ENCODE data around the gene SLC25A18.

The SLC25A18 gene

DNA sequence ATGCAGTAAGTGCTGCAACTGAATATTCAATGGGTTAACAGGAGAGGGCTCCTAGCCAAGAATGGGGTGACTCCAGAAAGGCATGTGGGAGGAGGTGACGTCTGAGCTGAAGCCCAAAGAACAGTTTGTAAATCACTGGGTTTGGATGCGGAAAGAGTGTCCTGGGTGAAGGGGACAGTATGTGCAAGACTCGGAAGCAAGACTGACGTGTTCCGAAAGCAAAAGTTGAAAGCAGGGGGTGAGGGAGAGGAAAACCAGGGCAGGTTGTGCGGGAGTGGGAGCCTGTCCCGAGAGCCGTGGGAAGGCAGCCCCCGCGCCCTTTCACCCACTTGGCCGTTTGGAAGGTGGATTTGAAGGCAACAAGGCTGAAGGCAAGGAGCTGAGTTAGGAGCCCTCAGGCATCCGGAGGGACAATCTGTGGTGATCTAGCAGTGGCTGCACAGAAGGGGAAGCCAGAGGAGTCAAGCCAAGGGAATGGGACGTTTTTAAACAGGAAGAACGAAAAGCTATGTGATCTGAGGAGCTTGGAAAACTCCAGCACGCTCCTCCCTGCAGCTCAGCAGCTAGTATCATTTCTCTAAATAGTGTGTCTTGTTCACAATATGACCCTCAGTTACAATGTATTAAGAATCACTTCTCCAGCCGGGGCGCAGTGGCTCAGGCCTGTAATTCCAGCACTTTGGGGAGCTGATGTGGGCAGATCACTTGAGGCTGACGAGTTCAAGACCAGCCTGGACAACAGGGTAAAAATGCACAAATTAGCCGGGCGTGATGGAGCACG lies 7.7 kb downstream of the SLC25A18 start:
- DNase-seq, result no peak

DNA sequence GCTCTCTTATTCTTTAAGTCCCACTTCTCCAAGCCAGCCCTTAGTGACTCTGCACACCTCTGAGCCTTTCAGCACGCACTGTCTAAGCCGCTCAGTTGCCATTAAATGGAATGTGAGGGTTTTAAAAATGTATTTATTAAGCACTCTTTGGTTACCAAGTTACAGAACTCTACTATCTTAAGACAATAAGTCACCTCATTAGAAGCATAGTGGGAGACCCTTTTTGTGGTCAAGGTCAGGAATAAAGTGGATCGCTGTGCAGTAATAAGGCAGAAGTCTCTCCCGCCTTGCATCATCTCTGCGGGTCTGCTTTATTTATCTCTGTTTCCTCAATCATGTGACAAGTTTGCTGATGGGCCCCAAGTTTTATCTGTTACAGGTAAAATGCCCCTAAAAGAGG lies 11.9 kb downstream of the SLC25A18 start:
- no peak for DNase-seq

DNA sequence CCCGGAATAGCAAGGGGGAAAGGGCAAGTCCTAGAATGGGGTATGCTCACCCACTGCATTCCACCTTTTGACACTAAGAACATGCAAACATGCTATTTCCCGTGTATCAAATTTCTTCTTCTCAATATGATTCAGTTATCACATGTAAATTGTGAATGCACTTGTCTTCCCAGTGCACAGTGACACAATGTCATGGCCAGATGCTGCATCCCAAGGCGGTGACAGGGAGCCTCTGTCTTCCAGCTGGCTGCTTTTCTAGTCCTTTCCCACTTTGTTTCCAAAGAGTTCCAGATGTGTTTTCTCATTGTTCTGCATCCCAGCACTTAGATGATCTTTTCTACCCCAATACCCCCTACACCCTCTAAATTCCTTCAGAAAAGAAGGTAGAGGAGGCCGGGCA lies 12.4 kb downstream of the SLC25A18 start:
- DNase-seq, result no peak

DNA sequence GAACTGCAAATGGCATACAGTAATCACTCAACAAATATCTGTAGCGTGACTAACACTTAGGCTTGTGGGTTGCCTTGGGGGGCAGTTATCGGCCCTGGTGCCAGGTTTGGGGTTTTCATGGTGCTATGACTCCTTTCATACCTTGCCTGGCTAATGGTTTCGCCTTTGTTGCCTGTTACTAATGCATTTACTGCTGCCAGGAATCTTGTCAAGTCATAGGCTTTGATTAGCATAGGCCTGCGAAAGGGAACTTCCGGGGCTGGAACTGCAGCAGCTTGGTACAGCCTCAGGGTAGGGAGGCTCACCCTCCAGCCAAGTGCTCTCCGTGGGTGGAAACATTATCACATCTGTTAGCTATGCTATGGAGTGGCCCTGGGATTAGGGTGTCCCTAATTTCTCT lies 13.2 kb downstream of the SLC25A18 start:
- DNase-seq, result no peak

DNA sequence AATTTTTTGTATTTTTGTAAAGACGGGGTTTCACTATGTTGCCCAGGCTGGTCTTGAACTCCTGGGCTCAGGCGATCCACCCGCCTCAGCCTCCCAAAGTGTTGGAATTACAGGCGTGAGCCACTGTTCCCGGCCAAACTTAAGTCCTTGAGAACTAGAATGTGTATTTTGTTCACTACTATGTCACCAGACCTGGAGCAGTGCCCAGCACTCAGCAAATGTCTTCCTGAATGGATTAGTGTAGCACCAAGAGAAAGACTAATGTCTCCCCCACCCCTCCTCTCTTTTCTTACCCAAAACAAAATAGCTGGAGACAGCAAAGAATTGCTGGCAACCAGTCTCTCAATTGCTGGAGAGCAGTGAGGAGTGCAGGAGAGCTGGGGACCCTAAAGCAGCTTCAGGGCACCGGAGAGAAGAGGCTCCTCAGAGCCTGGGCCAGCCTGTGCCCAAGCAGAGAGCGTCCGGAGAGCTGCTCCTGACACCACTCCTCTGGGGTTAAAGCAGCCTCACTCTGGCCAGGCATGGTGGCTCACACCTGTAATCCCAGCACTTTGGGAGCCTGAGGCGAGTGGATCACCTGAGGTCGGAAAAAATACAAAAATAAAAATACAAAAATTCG lies 14.9 kb downstream of the SLC25A18 start:
- no peak for DNase-seq

DNA sequence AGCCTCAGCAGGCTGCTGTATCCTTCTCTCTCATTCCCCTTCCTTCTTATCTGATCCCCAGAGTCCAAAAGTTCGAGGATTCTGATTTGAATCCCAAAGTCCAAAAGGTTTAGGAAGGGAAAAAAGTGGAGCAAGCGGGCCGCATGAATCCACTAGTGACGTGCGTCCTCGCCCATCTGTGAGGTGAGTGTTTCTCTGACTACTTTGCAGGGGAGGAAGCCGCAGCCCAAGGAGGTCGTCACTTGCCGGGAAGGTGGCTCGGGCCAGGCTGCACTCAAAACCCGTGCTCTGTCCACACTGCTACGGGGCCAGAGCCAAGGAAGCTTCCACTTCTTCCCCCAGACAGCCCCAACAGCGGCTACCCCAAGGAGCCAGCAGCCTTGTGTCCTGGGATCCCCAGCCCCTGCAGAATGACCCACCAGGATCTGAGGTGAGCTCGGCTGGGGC lies 16.3 kb downstream of the SLC25A18 start:
- no peak for DNase-seq

DNA sequence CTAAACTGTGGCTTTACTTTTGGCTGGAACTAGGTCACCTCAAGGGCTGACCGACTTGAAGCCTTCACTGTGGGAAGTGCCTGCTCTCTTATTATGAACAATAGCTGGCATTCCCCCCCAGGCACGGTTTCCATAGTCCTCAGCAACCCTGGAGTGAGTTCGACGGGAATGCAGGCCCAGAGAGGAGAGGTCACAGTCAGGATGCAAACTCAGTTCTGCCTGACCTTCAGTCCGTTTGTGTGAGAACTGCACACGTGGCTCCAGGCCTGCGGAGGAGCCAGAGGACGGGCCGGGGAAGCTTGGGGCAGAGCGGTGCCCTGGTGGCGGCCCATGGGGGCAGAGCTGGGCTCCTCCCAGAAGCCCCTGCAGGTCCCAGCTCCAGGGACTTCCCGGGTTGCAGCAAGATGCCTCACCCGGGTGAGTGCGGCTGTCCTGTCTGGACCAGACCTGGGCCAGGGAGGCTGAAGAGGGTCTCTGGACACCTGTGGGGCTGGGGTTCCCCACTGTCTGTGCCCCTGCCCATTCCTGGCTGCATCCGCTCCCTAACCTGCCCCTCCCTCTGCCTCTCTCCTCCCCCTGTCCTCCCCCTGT lies 17.2 kb downstream of the SLC25A18 start:
- no peak for DNase-seq

DNA sequence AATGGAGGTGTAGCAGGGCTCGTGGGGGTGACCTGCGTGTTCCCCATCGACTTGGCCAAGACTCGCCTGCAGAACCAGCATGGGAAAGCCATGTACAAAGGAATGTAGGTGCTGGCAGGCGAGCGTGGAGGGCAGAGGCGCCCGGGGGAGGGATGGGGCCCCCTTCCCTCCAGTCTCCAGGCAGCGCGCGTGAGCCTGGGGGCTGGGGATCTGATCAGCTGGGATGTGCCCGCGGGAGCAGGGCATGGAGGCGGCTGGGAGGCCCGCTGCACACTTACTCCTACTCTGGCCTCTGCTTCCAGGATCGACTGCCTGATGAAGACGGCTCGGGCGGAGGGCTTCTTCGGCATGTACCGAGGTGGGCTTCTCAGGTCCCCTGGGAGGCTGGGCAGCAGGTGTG lies 17.8 kb downstream of the SLC25A18 start:
- no peak for DNase-seq

DNA sequence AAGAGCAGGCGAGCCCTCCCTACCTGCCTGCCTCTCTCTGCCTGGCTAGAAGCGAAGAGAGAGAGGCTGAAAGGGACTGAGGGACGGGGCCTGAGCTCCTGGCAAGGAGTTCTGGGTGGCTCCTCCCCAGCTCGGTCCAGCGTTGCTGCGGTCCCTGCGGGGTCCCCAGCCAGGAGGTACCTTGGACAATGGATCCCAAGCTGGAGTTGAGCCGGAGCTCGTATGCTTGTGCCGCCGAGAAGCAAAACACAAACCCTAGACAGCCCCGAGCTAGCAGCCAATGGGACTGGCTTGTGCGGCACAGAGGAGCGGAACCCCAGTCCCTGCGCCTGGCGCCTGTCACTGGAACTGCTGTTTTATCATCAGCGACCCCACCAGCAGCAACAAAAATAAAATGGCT lies 18.3 kb downstream of the SLC25A18 start:
- no peak for DNase-seq

DNA sequence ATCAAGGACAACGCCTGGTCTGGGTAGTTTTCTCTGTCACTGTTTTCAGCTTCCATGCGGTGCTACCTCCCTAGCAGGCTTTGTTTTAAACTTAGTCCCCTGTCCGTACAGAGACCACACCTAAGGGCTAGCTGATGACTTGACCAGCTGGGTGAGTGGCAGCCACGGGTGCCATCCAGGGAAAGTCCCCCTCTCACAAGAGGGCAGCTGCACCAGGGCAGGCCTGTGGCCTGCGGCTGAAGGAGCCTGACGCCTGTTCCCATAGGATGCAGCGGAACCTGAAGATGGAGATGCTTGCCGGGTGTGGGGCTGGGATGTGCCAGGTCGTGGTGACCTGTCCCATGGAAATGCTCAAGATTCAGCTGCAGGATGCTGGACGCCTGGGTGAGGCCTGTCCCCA lies 19.9 kb downstream of the SLC25A18 start:
- DNase-seq, result no peak

DNA sequence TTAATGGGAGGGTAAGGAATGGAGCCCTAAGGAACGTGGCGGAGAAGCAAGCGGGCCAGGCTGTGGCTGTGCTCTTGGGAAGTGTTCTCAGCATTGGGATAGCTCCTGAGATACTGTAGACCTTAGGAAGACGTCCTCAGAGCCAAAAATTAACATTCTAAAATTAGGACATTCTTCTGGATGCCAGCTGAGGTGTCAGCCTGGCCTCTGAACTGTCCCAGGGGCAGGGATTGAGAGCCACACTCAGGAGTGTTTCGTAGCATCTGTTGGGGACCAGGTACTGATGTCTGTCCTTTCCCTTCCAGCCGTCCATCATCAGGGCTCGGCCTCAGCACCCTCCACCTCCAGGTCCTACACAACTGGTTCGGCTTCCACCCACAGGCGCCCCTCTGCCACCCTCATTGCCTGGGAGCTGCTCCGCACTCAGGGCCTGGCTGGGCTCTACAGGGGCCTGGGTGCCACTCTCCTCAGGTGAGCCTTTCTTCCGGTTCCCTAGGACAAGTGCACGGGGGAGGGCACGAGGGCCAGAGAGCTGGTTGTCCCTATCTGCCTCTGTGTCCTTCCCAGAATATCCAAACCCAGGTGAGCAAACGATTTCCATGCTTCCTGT lies 23.6 kb downstream of the SLC25A18 start:
- no peak for DNase-seq

DNA sequence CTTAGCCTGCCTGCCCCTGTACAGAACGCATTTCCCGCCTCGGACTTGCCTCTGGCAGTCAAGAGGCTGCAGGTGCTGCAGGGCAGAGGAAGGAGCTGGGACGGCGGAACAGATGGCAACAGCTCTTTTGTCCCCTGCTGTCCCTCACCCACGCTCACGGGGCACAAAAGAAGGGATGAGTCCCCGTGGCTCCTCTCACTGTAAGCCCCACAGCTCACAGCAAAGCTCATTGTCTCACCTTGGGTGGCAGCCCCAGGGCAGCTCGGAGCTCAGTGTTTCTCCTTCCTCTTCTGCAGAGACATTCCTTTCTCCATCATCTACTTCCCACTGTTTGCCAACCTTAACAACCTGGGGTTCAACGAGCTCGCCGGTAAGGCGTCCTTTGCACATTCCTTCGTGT lies 24.3 kb downstream of the SLC25A18 start:
- DNase-seq, result no peak

DNA sequence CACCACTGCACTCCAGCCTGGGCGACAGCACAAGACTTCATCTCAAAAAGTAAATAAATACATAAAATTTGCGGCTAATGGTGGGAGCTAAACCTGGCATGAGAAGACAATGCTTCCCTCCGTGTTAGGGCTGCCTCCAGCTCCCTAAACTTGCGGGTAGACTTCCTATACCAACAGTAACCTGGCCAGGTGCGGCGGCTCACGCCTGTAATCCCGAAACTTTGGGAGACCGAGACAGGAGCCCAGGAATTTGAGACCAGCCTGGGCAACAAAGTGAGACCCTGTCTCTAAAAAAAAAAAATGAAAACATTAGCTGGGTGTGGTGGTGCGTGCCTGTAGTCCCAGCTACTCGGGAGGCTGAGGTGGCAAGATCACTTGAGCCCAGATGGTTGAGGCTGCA lies 25.3 kb downstream of the SLC25A18 start:
- DNase-seq, result no peak

DNA sequence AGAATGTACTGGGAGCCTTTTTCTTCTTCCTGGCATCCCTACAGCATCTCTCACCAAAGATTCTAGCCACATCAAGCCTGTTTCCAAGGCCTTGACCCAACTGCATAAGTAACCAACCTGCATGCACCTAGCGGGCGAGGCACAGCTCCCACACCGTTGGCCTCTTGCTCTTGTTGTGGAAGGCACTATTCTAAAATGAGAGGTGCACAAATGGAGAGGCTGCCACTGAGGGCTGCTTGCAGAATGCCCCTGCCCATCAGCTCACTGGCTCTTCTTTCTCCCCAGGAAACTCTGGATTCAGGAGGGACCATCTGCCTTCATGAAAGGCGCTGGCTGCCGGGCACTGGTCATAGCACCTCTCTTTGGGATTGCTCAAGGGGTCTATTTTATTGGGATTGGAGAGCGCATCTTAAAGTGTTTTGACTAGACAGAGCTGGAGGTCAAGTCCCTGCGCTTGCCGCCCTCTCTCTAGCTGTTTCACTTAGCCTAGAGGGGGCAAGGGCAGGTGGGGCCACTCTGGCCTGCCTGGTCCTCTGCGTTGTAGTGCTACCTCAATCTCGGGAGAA lies 26.6 kb downstream of the SLC25A18 start:
- no peak for DNase-seq

DNA sequence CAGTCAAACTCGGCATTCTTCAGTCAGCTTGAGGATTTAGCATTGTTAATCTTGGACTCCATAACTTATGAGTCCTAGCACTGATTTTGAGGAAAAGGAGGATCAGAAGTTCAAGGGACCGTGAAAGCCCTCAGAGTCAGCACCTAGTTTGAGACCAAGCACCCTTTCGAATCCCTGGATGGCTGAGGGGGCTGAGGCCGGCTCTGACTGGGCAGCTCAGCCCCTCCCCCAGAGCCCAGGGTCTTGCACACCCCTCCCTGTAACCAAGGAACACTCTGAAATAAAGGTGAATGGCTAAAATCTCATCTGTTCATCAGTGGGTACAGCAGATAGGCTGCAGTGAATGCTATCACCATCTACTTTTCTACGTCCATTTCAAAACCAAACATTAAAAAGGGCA lies 27.3 kb downstream of the SLC25A18 start:
- DNase-seq, result no peak

DNA sequence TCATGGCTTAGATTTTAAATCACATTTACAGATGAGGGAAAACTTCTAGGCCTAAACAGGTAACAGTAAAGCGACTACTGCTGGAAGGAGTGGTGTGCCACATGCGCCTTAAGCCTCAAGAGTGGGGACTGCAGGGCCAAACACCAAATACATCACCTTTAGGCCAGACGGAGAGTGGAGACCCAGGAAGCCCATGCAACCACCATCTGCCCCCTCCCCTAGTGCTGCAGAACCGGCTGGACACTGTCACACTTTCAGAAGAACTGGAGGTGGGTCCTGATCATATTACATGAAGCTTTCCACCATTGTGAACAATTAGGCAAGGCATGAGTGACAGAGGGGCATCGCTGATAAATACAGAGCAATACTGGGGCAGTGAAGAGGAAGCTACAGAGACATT lies 28.9 kb downstream of the SLC25A18 start:
- no peak for DNase-seq

DNA sequence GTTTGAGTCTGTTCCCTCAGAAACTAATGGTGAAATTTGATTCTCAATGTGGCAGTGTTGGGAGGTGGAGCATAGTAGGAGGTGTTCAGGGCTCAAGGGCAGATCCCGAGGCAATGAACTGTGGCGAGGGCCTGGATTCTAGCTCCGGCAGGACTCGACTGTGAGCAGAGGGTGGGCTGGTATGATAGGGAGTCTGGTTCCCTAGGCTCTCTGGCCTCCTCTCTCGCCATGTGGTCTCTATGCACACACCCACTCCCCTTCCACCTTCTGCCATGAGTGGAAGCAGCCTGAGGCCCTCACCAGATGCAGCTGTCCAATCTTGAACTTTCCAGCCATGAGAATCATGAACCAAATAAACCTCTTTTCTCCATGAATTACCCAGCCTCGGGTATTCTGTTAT lies 32.9 kb downstream of the SLC25A18 start:
- DNase-seq, result no peak

DNA sequence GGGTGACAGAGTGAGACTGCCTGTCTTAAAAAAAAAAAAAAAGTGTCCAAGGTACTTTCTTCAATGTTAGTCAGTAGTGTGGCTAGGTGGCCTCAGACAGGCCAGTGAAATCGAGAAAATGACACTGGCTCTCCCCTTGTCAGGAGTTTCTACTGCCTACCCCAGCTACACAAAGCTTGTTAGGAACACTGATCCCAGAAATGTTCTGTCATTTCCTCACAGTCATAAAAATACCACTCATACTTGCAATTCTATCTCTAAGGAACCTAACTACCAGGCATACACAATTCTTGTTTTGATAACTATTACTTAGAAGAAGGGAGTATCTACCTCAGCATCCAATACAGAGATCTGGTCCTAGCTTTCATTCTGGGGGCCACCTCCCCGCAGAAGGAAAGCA lies 33.9 kb downstream of the SLC25A18 start:
- no peak for DNase-seq

DNA sequence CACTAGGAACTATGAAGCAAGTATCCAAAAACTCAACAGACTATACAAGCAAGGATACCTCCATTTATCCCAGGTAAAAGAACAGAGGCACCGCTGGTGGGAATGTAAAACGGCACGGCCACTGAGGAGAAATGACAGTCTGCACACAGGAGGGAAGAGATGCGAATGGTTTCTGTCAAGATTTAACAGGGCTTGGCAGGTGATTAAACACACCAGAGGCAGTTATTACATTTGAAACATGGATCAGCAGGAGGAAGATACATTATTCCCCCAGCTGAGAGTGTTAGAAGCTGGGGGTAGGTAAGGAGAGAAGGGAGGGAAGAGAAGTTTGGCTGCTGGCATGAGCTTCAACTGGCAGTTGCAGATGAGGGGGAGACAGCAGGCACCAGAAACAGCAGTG lies 35.0 kb downstream of the SLC25A18 start:
- DNase-seq, result no peak

DNA sequence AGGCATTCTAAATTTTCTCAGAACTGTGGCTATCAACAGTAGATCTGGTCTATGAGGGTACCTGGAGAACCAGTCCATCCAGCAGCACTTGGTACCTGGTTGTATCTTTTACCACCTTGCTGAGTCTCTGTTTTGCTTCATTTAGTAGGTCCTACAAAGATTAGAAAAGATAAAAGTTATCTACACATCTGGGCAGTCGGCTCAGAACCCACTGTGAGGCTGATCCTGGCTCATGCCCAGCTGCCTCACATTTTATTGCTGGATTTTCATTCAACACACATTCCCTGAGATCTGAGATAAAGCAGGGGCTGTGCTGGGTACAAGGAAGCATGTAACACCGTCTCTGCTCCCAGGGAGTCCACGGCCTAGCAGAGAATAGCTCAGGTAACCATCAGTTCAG lies 37.7 kb downstream of the SLC25A18 start:
- no peak for DNase-seq

DNA sequence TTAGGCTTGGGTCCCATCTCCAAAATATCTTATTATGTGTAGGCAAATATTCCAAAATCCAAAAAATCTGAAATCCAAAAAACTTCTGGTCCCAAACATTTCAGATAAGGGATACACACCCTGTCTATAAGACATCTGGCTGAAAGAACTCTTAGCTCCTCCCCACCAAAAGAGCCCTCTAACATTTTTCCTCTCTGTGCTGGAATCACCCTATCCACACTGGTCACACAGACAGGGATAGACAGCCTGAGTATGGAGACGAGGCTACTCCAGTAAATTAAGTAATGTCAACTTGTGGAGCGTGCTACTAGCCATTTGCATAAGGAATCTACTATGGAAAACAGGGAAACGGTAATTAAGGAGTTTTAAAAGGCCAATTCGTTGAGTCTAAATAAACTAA lies 40.4 kb downstream of the SLC25A18 start:
- DNase-seq, result no peak

DNA sequence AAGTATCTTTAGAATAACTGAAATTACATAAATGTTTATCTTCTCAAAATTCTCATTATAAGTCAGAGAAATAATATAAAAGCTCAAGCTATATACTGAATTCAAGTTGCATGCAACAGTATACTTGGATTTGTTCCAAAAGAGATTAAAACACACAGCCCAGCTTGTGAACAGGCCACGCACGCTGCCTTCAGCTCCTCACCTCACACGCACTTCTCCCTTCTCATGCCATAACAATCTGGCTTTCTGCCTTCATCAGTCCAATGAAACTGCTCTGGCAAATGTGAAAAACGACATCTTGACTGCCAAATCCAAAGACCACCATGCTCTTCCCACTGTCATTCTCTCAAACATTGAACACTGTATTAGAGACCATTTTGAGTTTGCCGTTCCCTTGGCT lies 43.2 kb downstream of the SLC25A18 start:
- DNase-seq, result no peak

DNA sequence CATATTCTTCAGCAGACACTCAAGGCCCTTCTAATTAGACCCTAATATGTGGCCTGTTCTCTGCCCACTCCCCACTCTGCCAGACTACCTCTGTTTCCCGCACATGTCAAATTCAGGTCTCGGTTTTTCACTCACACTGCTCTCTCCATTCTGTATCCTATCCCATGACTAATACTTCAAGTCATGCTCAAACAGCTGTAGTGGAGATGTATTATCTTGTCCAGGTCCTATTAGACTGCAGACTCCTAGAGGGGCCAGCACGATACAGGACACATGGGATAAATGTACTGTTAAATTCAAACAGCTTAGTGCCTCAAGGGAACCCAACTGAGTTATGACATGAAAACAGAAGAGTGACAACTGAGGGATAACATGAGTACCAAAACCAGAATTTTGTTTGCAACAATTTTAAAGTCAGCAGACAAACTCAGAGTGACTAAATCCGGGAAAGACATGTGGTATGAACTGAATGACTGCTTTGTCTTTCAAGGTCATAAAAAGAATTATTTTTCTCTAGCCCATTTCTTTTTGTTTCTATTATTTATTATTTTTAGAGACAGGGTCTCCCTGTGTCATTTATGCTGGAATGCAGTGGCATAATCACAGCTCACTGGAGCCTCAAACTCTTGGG lies 44.7 kb downstream of the SLC25A18 start:
- DNase-seq, result no peak

All from stimulated activated CD4-positive, alpha-beta T cell treated with anti-CD3 and anti-CD28 coated beads, Interleukin-15, amount 100 ng/mL, for 24 hours (primary cell).